ENCODE data around the gene PRSS57.
"Not testable (repeated sequence)": the region's sequence is repeated elsewhere in the genome, so short reads cannot be mapped to it uniquely, and the experiment has no call there.

Gene PRSS57

GRCh38 chr19:723247-723646 lies 28.0 kb upstream of the PRSS57 start:
- DNase-seq (ENCODE audit: low spot score) = no peak

- no peak for DNase-seq (ENCODE audit: low spot score)
Measured at GRCh38 chr19:722553-723101, 27.4 kb upstream of the PRSS57 start.

GRCh38 chr19:720345-721160 lies 25.3 kb upstream of the PRSS57 start:
- DNase-seq (ENCODE audit: low spot score) = peak; percentile 60

GRCh38 chr19:719636-720344 lies 24.5 kb upstream of the PRSS57 start:
- DNase-seq (ENCODE audit: low spot score) = peak; percentile 79

DNA sequence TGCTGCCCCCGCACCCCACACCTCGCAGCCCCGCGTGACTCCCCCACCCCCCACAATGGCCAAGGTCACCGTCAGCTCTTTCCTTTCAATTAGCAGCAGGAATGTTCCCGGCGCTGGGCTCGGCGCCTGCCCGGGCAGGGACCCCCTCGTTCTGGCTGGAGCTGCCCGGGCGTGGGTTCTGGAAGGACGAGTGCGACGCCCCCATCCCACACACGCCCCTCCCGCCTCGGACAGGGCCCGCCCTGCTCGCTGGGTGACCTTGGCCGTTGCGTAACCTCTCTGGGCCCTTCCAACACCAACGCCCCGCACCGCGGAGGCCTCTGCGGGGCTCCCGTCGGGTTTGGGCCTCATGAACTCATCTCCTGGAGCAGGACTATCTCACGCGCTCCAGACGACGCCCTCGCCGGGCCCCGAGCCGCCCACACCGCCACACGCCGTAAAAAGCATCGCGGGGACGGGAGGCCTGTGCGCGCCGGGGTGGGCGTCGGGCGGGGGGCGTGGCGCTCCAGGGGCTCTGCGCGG lies 23.8 kb upstream of the PRSS57 start:
- no peak for DNase-seq (ENCODE audit: low spot score)

GRCh38 chr19:718251-718951 lies 23.1 kb upstream of the PRSS57 start:
- DNase-seq (ENCODE audit: low spot score) = no peak

GRCh38 chr19:715347-715746 lies 20.1 kb upstream of the PRSS57 start:
- no peak for DNase-seq (ENCODE audit: low spot score)

DNA sequence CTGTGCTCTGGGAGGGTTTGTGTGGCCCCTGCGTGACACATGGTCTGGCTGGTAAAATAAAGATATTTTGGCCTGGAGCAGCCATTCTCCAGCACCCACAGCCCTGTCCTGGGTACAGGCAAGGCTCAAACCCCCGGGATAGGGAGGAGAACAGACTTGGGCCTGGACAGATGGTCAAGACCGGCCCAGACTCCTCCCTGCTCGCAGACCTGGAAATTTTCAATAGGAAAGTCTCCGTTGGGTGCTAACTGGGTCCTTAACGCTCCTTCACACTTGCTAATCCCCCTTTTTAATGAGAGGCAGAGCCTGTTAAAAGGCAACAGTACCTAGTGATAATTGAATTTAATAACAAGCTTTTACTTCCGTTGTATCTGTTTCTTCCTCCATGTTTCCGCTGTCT lies 16.0 kb upstream of the PRSS57 start:
- DNase-seq (ENCODE audit: low spot score) = no peak

GRCh38 chr19:710767-711166 lies 15.5 kb upstream of the PRSS57 start:
- DNase-seq (ENCODE audit: low spot score) = no peak

DNA sequence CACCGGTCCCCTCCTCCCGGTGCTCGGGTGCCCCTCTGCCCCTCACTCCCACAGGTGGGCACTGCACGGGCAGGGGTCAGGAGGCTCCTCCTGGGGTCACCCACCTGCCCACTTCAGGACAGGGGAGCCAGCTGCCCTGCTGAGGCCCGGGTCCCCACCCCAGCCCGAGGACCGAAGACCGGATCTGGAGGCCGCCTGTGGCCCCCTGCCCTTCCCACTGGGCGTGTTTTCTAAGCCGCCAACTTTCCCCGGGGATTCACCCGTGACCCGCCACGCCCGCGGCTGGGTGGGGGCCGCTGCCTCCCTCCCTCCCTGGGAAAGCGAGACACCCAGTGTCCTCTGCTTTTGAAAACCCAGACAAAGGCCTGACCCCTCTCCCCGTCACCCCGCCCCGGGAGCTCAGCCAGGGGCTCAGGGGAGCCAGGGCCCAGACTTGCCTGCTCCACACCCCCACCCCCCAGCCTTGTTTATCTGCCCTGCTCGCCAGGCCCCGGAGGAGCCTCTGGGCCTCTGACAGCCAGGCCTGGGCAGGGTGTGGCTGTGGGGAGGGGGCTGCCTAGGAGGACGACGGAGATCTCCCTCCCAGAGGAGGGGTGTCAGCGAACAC lies 14.8 kb upstream of the PRSS57 start:
- DNase-seq (ENCODE audit: low spot score) = no peak

DNA sequence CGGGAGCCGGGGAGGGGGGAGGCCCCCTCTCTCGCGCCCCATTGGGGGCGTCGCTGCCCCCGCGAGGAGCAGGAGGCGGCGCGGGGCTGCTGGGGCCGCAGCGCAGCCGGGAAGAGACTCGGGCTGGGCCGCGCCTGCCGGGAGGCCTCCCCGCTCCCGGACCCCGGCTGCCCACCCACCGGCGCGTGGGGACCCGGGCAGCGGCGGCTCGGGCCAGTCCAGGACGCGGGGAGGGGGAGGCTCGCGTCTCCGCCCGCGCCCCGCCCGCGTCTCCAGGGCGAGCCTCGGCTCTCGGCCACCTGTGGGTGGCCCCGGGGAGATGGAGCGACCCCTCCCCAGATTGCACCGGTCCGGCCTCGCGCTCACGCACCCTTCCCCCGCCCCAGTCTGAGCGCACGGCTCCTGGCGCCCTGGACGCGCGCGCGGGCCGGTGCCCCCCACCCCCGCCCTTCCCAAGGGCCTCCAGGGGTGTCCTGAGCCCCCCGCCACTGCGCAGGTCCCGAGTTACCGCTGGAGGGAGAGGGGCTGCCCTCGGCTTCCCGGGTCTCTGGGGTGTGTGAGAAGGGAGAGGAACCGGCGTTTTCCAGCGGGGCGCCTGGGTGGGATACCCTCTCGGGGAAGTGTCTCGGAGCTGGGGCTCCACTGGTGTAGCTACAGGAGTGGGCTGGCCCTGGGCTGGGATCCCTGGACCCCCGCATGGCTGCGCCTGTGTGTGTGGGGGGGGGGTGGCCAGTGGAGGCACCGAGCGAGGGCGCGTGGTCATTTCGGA lies 14.1 kb upstream of the PRSS57 start:
- DNase-seq (ENCODE audit: low spot score) = no peak

DNA sequence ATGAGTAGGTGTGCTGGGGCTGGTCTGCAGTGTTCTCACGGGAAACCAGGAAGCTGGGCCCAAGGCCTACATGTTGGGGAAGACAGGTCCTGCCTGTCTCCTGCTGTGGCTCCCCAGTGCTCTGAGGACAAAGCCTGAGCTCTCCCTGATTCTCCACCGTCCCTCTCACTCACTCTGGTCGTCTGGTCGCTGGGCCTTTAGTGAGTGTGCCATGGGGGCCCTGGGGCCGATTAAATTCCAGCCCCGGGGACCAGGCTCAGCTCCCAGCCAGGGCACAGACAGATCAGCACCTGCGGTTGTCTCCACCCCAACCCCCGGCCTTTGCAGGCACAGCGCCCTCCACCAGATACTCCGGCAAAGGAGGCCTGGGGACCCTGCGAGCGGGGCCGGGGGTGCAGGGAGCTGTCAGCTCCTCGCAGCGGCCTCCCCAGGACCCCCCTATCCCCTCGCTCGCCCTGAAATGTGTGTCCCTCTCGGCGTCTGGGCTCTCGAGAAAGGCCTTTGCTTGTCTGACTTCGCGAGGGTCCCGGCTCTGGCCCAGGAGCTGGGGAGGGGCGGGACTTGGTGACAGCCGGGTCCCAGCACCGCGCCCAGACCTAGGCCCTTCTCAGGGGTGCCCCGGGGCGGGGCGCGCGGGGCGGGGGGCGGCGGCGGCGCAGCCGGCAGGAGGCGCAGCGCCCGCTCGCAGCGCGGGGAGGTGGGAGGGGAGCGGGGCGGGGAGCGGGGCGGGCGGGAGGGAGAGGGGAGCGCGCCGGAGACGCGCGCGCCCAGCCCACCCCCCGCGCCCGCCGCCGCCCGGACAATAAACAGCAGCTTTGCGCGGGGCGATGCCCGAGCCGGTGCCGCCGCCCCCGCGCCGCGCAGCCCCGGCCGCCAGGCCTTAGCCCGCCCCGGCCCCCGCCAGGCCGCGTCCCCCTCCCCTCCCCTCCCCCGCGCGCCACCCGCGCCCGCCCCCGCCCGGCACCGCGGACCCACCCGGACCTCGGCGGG lies 13.2 kb upstream of the PRSS57 start, which contains the start of gene PALM:
Gene PALM, plus strand, starts transcription at position 782 of the 990 bp plus-strand sequence. CDS start 212 bp downstream, outside the sequence.
- DNase-seq (ENCODE audit: low spot score) = peak; percentile 74

- no peak for DNase-seq (ENCODE audit: low spot score)
Measured at GRCh38 chr19:704447-704741, 9.1 kb upstream of the PRSS57 start.

- DNase-seq (ENCODE audit: low spot score) = peak; percentile 94
Measured at GRCh38 chr19:703651-704446, 8.6 kb upstream of the PRSS57 start.

DNA sequence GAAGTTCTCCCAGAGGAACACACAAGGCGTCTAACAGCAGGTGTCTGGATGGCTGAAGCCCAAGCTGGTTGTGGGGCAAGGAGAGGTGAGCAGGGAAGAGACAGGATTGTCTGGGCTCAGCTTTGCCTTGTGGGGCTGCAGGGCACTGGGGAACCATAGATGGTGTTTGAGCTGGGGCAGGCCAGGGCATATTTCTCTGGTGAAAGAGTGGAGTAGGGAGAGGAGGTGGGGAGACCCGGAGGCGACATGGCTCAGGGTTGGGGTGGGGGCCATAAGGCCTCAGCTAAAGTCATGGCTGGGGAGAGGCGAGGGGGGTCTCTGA lies 8.0 kb upstream of the PRSS57 start:
- no peak for DNase-seq (ENCODE audit: low spot score)

- DNase-seq (ENCODE audit: low spot score) = not testable (repeated sequence)
Measured at GRCh38 chr19:702847-703246, 7.6 kb upstream of the PRSS57 start.

DNA sequence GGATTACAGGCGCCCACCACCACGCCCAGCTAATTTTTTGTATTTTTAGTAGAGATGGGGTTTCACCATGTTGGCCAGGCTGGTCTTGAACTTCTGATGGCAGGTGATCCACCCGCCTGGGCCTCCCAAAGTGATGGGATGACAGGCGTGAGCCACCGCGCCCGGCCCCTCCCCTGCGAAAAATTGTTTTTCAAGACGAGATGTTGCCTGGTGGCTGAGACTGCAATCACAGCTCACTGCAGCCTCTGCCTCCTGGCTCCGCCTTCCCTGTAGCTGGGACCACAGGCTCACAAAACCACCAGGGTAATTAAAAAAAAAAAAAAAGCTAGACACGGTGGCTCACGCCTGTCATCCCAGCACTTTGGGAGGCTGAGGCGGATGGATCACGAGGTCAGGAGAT lies 4.6 kb upstream of the PRSS57 start:
- DNase-seq (ENCODE audit: low spot score) = not testable (repeated sequence)

GRCh38 chr19:698529-698928 lies 3.3 kb upstream of the PRSS57 start:
- not testable (repeated sequence) for DNase-seq (ENCODE audit: low spot score)
